SK-N-SH (cell line): ENCODE results near the gene VPS35L. TPM values are rescaled to one million over a fixed set of nuclear protein-coding genes. Genes with fewer than 3 reads are reported as not detected.

Experiments
- CTCF ChIA-PET: fragments of 300-600, 350-600 bp; formaldehyde crosslinking; extraction: SDS; loops from one replicate; lab custom pipeline; 2021; lab: Yijun Ruan, JAX
- POLR2A ChIA-PET: fragments of 350-600 bp; sonication (Branson Sonifier 250); formaldehyde crosslinking; extraction: SDS; loops from one replicate; lab custom pipeline; 2020; ENCODE audit warnings: antibody characterized with exemption, inconsistent platforms; lab: Yijun Ruan, JAX
- DNase-seq: peaks from one replicate; pipeline ENCODE4 v3.0.0; 2012
- H2AFZ ChIP-seq: fragments of 200-600 bp; sonication (generic); 2 replicates; pipeline ENCODE4 v1.8.1; 2016; ENCODE audit warnings: antibody characterized with exemption, mild to moderate bottlenecking, low read depth
- H3F3A ChIP-seq: fragments of 200-600 bp; sonication (generic); replicated peaks from 2 replicates; pipeline ENCODE3; 2016; ENCODE audit warnings: antibody characterized with exemption, mild to moderate bottlenecking; ENCODE audit not compliant: insufficient read depth
- H3K27ac ChIP-seq, 2 experiments: fragments of 200-500 bp in 1 of 2; fragments of 200-600 bp in 1 of 2; sonication (Bioruptor generic) in 1 of 2; sonication (generic), shearing (Covaris generic) in 1 of 2; 2 replicates each; pipeline versions ENCODE4 v1.5.1 to v1.6.1; 2014 to 2016; ENCODE audit warnings: low read depth in 2 of 2, inconsistent platforms in 1 of 2, low read length in 1 of 2, mild to moderate bottlenecking in 1 of 2, mixed read lengths in 1 of 2
- H3K27me3 ChIP-seq: fragments of 200-600 bp; sonication (generic), shearing (Covaris generic); 2 replicates; pipeline ENCODE4 v1.6.1; 2016; ENCODE audit warnings: mixed run types; ENCODE audit not compliant: insufficient read depth
- H3K36me3 ChIP-seq, 2 experiments: fragments of 200-500 bp in 1 of 2; fragments of 200-600 bp in 1 of 2; sonication (Bioruptor generic) in 1 of 2; sonication (generic) in 1 of 2; replicated peaks in 1 of 2; 2 replicates each; pipeline versions ENCODE3 to v1.5.1; 2014 to 2016; ENCODE audit warnings: low read length in 1 of 2, mild to moderate bottlenecking in 1 of 2; ENCODE audit not compliant: insufficient read depth in 2 of 2, control insufficient read depth in 1 of 2
- H3K4me1 ChIP-seq, 2 experiments: fragments of 200-500 bp in 1 of 2; fragments of 200-600 bp in 1 of 2; sonication (Bioruptor generic) in 1 of 2; sonication (generic), shearing (Covaris generic) in 1 of 2; 2 replicates each; pipeline versions ENCODE4 v1.5.1 to v1.6.1; 2014 to 2016; ENCODE audit warnings: low read depth in 1 of 2, low read length in 1 of 2, mixed run types in 1 of 2; ENCODE audit not compliant: insufficient read depth in 2 of 2, control insufficient read depth in 1 of 2
- H3K4me2 ChIP-seq: fragments of 200-600 bp; sonication (generic), shearing (Covaris generic); 2 replicates; pipeline ENCODE4 v1.6.1; 2017; ENCODE audit warnings: mixed run types
- H3K4me3 ChIP-seq, 2 experiments: fragments of 200-500 bp in 1 of 2; fragments of 200-600 bp in 1 of 2; sonication (Bioruptor generic) in 1 of 2; sonication (generic), shearing (Covaris generic) in 1 of 2; 2 replicates each; pipeline versions ENCODE4 v1.5.1 to v1.8.1; 2014 to 2016; ENCODE audit warnings: low read depth in 2 of 2, inconsistent platforms in 1 of 2, low read length in 1 of 2, mild to moderate bottlenecking in 1 of 2, mixed read lengths in 1 of 2, moderate library complexity in 1 of 2
- H3K79me2 ChIP-seq: fragments of 200-600 bp; sonication (generic); 2 replicates; pipeline ENCODE4 v1.8.1; 2017; ENCODE audit warnings: mild to moderate bottlenecking; ENCODE audit not compliant: insufficient read depth
- H3K9ac ChIP-seq: fragments of 200-600 bp; sonication (generic); 2 replicates; pipeline ENCODE4 v1.6.1; 2017; ENCODE audit warnings: mixed run types
- H3K9me2 ChIP-seq: fragments of 200-600 bp; sonication (generic); 2 replicates; pipeline ENCODE4 v1.6.1; 2017; ENCODE audit warnings: mixed run types
- H3K9me3 ChIP-seq: fragments of 200-600 bp; sonication (generic); 2 replicates; pipeline ENCODE4 v1.6.1; 2017; ENCODE audit warnings: mixed run types, mild to moderate bottlenecking, moderate library complexity
- H4K20me1 ChIP-seq: fragments of 200-600 bp; sonication (generic); 2 replicates; pipeline ENCODE4 v1.6.1; 2017; ENCODE audit warnings: mild to moderate bottlenecking, mixed run types; ENCODE audit not compliant: insufficient read depth
- CHD2 ChIP-seq: fragments of 150-350 bp; IDR thresholded peaks from 2 replicates; pipeline ENCODE4 v1.6.1; 2018; ENCODE audit warnings: low read length; ENCODE audit not compliant: partially characterized antibody
- EP300 ChIP-seq, 2 experiments: IDR thresholded peaks; 2 replicates each; pipeline versions ENCODE4 v1.4.0 to v1.6.1; 2012; ENCODE audit warnings: borderline replicate concordance in 1 of 2, low read depth in 1 of 2, low read length in 1 of 2
- EZH2phosphoT487 ChIP-seq: fragments of 200-600 bp; sonication (generic); IDR thresholded peaks from 2 replicates; pipeline ENCODE4 v1.6.1; 2017; ENCODE audit warnings: low read depth, mixed run types, mild to moderate bottlenecking, antibody characterized with exemption, moderate library complexity, borderline replicate concordance
- FOXM1 ChIP-seq: IDR thresholded peaks from 2 replicates; pipeline ENCODE4 v1.4.0; 2012; ENCODE audit warnings: low read depth, mild to moderate bottlenecking
- GATA2 ChIP-seq: sonication (generic); formaldehyde crosslinking; IDR thresholded peaks from 2 replicates; pipeline ENCODE4 v1.5.0; 2020; ENCODE audit warnings: mild to moderate bottlenecking, missing genetic modification reagents
- JUND ChIP-seq: IDR thresholded peaks from 2 replicates; pipeline ENCODE4 v1.4.0; 2012
- NFIC ChIP-seq: IDR thresholded peaks from 2 replicates; pipeline ENCODE4 v1.4.0; 2012; ENCODE audit warnings: borderline replicate concordance
- NRF1 ChIP-seq: IDR thresholded peaks from 2 replicates; pipeline ENCODE4 v1.6.1; 2012; ENCODE audit warnings: low read depth, mild to moderate bottlenecking, low read length
- POLR2AphosphoS5 ChIP-seq: IDR thresholded peaks from 2 replicates; pipeline ENCODE4 v1.6.1; 2012; ENCODE audit warnings: low read depth, low read length
- RAD21 ChIP-seq: IDR thresholded peaks from 2 replicates; pipeline ENCODE4 v1.6.1; 2012; ENCODE audit warnings: mild to moderate bottlenecking, low read length
- SIN3A ChIP-seq: IDR thresholded peaks from 2 replicates; pipeline ENCODE4 v1.6.1; 2012; ENCODE audit warnings: low read depth, mild to moderate bottlenecking, low read length, moderate library complexity, borderline replicate concordance
- SMC3 ChIP-seq: IDR thresholded peaks from 2 replicates; pipeline ENCODE4 v1.6.1; 2012; ENCODE audit warnings: low read depth, low read length, improper control_type of control experiment
- TAF1 ChIP-seq: IDR thresholded peaks from 2 replicates; pipeline ENCODE4 v1.6.1; 2012; ENCODE audit warnings: low read depth, mild to moderate bottlenecking, low read length, moderate library complexity, borderline replicate concordance
- TCF12 ChIP-seq: IDR thresholded peaks from 2 replicates; pipeline ENCODE4 v1.4.0; 2012
- TEAD4 ChIP-seq: IDR thresholded peaks from 2 replicates; pipeline ENCODE4 v1.4.0; 2012; ENCODE audit warnings: mild to moderate bottlenecking, borderline replicate concordance; ENCODE audit not compliant: insufficient read depth
- WGBS: methylation state at CpG from one replicate; pipeline ENCODE4 v1.1.6; 2017; ENCODE audit warnings: low lambda C conversion rate; 5-methylcytosine and 5-hydroxymethylcytosine counted together
- polyA plus RNA-seq, 3 experiments: library from polyadenylated mRNA; depleted of rRNA; stranded (reverse); fragments of >200 nt; gene quantifications; 2 replicates each; pipeline ENCODE4 v1.2.3, GENCODE V29; 2012
- TF ChIP-seq, protein P1 (sequence below): IDR thresholded peaks from 2 replicates; pipeline ENCODE4; 2012
- TF ChIP-seq, protein P2 (sequence below): fragments of 150-350 bp; IDR thresholded peaks from 2 replicates; pipeline ENCODE4 v1.6.1; 2017; ENCODE audit warnings: antibody characterized with exemption, low read length, low read depth, borderline replicate concordance
- TF ChIP-seq, protein P3 (sequence below): fragments of 150-350 bp; IDR thresholded peaks from 2 replicates; pipeline ENCODE4 v1.6.1; 2016; ENCODE audit warnings: mild to moderate bottlenecking, low read depth, low read length
- TF ChIP-seq, protein P4 (sequence below): IDR thresholded peaks from 2 replicates; pipeline ENCODE4 v1.4.0; 2012; ENCODE audit warnings: low read depth
- TF ChIP-seq, protein P5 (sequence below): IDR thresholded peaks from 2 replicates; pipeline ENCODE4 v1.4.0; 2012; ENCODE audit warnings: low read depth, borderline replicate concordance
- TF ChIP-seq, protein P6 (sequence below): fragments of 200-600 bp; sonication (generic); IDR thresholded peaks from 2 replicates; pipeline ENCODE4 v1.6.1; 2017; ENCODE audit warnings: antibody characterized with exemption, mild to moderate bottlenecking, moderate library complexity

VPS35L gene, protein sequence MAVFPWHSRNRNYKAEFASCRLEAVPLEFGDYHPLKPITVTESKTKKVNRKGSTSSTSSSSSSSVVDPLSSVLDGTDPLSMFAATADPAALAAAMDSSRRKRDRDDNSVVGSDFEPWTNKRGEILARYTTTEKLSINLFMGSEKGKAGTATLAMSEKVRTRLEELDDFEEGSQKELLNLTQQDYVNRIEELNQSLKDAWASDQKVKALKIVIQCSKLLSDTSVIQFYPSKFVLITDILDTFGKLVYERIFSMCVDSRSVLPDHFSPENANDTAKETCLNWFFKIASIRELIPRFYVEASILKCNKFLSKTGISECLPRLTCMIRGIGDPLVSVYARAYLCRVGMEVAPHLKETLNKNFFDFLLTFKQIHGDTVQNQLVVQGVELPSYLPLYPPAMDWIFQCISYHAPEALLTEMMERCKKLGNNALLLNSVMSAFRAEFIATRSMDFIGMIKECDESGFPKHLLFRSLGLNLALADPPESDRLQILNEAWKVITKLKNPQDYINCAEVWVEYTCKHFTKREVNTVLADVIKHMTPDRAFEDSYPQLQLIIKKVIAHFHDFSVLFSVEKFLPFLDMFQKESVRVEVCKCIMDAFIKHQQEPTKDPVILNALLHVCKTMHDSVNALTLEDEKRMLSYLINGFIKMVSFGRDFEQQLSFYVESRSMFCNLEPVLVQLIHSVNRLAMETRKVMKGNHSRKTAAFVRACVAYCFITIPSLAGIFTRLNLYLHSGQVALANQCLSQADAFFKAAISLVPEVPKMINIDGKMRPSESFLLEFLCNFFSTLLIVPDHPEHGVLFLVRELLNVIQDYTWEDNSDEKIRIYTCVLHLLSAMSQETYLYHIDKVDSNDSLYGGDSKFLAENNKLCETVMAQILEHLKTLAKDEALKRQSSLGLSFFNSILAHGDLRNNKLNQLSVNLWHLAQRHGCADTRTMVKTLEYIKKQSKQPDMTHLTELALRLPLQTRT
- polyA plus RNA-seq (2012; rRNA removed) = 24.8 and 35.3 TPM in 2 replicates
- polyA plus RNA-seq (2012; cell fraction: cytosol; rRNA removed) = 29.8 and 32.3 TPM in 2 replicates
- polyA plus RNA-seq (2012; cell fraction: nucleus; rRNA removed) = 50.6 and 52.1 TPM in 2 replicates

DNA sequence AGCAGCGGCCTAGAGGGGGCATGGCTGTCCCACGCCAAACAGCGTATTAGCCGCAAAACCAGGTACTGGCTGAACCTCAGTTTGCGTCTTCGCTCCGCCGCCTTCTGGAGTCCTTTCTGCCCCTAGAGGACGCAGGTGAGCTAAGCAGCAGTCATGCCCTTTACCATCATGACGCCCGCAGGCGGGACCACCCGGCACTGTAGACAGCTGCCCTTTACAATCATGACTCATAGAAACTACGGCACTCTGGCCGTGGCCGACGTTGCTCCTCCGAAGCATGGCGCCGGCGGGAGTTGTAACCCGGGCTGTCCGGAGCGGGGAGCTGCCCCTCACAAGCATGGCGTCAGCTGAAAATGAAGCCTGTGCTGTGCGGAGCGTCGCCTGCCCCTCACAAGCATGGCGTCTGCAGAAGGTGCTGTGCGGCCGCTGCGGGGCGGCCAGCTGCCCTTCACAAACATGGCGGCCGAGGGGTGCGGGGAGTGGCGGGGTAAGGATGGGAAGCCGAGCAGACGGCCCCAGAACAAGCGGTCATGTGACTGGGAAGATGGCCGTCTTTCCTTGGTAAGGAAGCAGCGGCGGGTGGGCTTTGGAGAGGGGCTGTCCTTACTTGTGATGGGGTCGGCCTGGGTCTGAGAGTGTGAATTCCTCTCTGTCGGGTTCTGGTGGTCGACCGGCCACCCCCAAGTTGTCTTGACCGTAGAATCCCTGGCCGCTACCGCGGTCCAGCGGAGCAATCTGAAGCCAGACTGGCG is at the start of gene VPS35L:
TSS of gene VPS35L (plus strand) at position 518 of the 752 bp plus-strand sequence. CDS start at position 545, 27 bp downstream.
- H3K9ac ChIP-seq = peak within 1 kb of the TSS; percentile 96
- H3K27me3 ChIP-seq = no peaks in the 10 kb centered on the region
- ChIA-PET CTCF (interaction anchor here (0.7 to 2.8 kb wide), 21 partner anchors 10 to 828 kb away, joined by 3 to 14 read pairs (median 3); partner anchors contain the start of genes CCP110, GDE1, GPRC5B and IQCK), POLR2A (interaction anchor here (0.9 to 1.8 kb wide), 7 partner anchors 8 to 765 kb away, joined by 3 to 15 read pairs (median 4); partner anchors contain the start of genes CCP110, GDE1, GPRC5B and IQCK)
- peak; percentile 93 for DNase-seq
- H3K4me2 ChIP-seq = peak within 1 kb of the TSS; percentile 89
- H3F3A ChIP-seq = peaks cover 20% of the 10 kb centered on the region
- peaks cover 0 to 4% of the 10 kb centered on the region in 2 experiments; a peak in 1 of 4 replicates for H3K4me1 ChIP-seq
- no peaks in the 10 kb centered on the region for H3K9me2 ChIP-seq
- H3K27ac ChIP-seq = peak within 1 kb of the TSS; percentile 88 to 91
- peaks cover 31% of the 10 kb centered on the region for H3K79me2 ChIP-seq
- peak within 1 kb of the TSS; percentile 73 to 86 for H3K4me3 ChIP-seq
- H3K9me3 ChIP-seq = no peaks in the 10 kb centered on the region
- H2AFZ ChIP-seq = peak within 1 kb of the TSS; percentile 97
- no peaks in the 10 kb centered on the region for H4K20me1 ChIP-seq
- 3% methylated on average over 21 of the region's 53 CpGs for WGBS
- peaks cover 16 to 37% of the 10 kb centered on the region in 2 experiments for H3K36me3 ChIP-seq
- TF ChIP-seq NRF1 = no peak
- peak; percentile 66 for TF ChIP-seq JUND
- TF ChIP-seq POLR2AphosphoS5 = peak; percentile 93
- TF ChIP-seq CHD2 = peak; percentile 90
- TF ChIP-seq TAF1 = peak; percentile 90
- TF ChIP-seq, protein P1, sequence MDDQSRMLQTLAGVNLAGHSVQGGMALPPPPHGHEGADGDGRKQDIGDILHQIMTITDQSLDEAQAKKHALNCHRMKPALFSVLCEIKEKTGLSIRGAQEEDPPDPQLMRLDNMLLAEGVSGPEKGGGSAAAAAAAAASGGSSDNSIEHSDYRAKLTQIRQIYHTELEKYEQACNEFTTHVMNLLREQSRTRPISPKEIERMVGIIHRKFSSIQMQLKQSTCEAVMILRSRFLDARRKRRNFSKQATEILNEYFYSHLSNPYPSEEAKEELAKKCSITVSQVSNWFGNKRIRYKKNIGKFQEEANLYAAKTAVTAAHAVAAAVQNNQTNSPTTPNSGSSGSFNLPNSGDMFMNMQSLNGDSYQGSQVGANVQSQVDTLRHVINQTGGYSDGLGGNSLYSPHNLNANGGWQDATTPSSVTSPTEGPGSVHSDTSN = peak; percentile 64
- TF ChIP-seq TEAD4 = no peak
- TF ChIP-seq, protein P2, sequence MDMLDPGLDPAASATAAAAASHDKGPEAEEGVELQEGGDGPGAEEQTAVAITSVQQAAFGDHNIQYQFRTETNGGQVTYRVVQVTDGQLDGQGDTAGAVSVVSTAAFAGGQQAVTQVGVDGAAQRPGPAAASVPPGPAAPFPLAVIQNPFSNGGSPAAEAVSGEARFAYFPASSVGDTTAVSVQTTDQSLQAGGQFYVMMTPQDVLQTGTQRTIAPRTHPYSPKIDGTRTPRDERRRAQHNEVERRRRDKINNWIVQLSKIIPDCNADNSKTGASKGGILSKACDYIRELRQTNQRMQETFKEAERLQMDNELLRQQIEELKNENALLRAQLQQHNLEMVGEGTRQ = peak; percentile 64
- TF ChIP-seq, protein P3, sequence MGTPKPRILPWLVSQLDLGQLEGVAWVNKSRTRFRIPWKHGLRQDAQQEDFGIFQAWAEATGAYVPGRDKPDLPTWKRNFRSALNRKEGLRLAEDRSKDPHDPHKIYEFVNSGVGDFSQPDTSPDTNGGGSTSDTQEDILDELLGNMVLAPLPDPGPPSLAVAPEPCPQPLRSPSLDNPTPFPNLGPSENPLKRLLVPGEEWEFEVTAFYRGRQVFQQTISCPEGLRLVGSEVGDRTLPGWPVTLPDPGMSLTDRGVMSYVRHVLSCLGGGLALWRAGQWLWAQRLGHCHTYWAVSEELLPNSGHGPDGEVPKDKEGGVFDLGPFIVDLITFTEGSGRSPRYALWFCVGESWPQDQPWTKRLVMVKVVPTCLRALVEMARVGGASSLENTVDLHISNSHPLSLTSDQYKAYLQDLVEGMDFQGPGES = no peak
- peak; percentile 73; the same call in 1 of the 2 replicates for TF ChIP-seq SIN3A
- peak; percentile 22; the same call in 1 of the 2 replicates for TF ChIP-seq RAD21
- TF ChIP-seq TCF12 = peak; percentile 47; the same call in 1 of the 2 replicates
- no peak for TF ChIP-seq NFIC
- TF ChIP-seq, protein P4, sequence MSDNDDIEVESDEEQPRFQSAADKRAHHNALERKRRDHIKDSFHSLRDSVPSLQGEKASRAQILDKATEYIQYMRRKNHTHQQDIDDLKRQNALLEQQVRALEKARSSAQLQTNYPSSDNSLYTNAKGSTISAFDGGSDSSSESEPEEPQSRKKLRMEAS = peak; percentile 93
- TF ChIP-seq GATA2 = no peak
- TF ChIP-seq, protein P5, sequence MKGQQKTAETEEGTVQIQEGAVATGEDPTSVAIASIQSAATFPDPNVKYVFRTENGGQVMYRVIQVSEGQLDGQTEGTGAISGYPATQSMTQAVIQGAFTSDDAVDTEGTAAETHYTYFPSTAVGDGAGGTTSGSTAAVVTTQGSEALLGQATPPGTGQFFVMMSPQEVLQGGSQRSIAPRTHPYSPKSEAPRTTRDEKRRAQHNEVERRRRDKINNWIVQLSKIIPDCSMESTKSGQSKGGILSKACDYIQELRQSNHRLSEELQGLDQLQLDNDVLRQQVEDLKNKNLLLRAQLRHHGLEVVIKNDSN = peak; percentile 93
- no peak for TF ChIP-seq EZH2phosphoT487
- TF ChIP-seq SMC3 = no peak; the same call in 1 of the 2 replicates
- TF ChIP-seq EP300 (IDR thresholded peaks at IDR 0.05; ENCODE audit: borderline replicate concordance in 1 of 2, low read depth in 1 of 2, low read length in 1 of 2) = no peak
- TF ChIP-seq, protein P6, sequence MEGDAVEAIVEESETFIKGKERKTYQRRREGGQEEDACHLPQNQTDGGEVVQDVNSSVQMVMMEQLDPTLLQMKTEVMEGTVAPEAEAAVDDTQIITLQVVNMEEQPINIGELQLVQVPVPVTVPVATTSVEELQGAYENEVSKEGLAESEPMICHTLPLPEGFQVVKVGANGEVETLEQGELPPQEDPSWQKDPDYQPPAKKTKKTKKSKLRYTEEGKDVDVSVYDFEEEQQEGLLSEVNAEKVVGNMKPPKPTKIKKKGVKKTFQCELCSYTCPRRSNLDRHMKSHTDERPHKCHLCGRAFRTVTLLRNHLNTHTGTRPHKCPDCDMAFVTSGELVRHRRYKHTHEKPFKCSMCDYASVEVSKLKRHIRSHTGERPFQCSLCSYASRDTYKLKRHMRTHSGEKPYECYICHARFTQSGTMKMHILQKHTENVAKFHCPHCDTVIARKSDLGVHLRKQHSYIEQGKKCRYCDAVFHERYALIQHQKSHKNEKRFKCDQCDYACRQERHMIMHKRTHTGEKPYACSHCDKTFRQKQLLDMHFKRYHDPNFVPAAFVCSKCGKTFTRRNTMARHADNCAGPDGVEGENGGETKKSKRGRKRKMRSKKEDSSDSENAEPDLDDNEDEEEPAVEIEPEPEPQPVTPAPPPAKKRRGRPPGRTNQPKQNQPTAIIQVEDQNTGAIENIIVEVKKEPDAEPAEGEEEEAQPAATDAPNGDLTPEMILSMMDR = peak; percentile 68
- no peak for TF ChIP-seq FOXM1
